Astrocyte (in vitro differentiated cells and primary cell): Measurements from ENCODE around the gene STRN3.

ENCODE experiments used
- EZH2 ChIP-seq: IDR thresholded peaks from 2 replicates; pipeline ENCODE4 v1.6.1; 2012; ENCODE audit warnings: mild to moderate bottlenecking, low read length, inconsistent platforms; ENCODE audit not compliant: insufficient read depth
- TF ChIP-seq, protein P1 (sequence below): IDR thresholded peaks from 2 replicates; pipeline ENCODE4 v1.5.1; 2011; ENCODE audit warnings: low read depth, mild to moderate bottlenecking, inconsistent platforms, low read length, moderate library complexity; ENCODE audit not compliant: insufficient read depth

DNA sequence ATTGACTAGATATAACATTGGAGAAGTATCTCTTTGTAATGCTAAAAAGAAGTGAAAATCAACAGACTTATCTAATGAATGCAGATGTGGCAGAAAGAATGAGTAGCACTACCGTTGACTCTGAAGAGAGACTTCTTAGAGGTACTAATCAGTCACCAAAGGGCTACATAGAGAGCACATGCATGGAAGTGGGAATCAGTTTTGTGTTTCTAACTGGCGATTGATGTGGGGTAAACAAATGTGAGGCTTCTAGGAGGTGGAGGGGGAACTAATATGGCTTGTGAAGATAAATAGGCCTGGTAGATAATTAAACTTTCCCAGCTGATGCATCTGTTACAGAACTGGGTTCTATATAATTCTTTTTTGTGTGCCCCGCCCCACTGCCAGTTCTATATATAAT lies 141.3 kb downstream of the STRN3 start:
- TF ChIP-seq, protein P1, sequence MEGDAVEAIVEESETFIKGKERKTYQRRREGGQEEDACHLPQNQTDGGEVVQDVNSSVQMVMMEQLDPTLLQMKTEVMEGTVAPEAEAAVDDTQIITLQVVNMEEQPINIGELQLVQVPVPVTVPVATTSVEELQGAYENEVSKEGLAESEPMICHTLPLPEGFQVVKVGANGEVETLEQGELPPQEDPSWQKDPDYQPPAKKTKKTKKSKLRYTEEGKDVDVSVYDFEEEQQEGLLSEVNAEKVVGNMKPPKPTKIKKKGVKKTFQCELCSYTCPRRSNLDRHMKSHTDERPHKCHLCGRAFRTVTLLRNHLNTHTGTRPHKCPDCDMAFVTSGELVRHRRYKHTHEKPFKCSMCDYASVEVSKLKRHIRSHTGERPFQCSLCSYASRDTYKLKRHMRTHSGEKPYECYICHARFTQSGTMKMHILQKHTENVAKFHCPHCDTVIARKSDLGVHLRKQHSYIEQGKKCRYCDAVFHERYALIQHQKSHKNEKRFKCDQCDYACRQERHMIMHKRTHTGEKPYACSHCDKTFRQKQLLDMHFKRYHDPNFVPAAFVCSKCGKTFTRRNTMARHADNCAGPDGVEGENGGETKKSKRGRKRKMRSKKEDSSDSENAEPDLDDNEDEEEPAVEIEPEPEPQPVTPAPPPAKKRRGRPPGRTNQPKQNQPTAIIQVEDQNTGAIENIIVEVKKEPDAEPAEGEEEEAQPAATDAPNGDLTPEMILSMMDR, result no peak
- no peak for TF ChIP-seq EZH2
